OCI-LY3 (cell line): Measurements from ENCODE around the gene CTU2.

Experiments
- CTCF ChIP-seq: fragments of 200-600, 300-600 bp; sonication (generic); IDR thresholded peaks from 2 replicates; pipeline ENCODE4 v1.5.1; 2014; ENCODE audit warnings: antibody characterized with exemption, low read length, low read depth
- EZH2phosphoT487 ChIP-seq: fragments of 200-600 bp; shearing (Covaris generic); IDR thresholded peaks from 2 replicates; pipeline ENCODE4 v1.6.1; 2018; ENCODE audit warnings: antibody characterized with exemption, mixed run types, low read depth

GRCh38 chr16:88678224-88678979, 27.9 kb upstream of the CTU2 start:
- TF ChIP-seq CTCF (no peak), EZH2phosphoT487 (no peak)
